ENCODE data around the gene RNASE7. TPM values are rescaled to one million over a fixed set of nuclear protein-coding genes. Genes with fewer than 3 reads are reported as not detected.

The RNASE7 gene
- total RNA-seq, 2 experiments from 2014 or later: not detected

DNA sequence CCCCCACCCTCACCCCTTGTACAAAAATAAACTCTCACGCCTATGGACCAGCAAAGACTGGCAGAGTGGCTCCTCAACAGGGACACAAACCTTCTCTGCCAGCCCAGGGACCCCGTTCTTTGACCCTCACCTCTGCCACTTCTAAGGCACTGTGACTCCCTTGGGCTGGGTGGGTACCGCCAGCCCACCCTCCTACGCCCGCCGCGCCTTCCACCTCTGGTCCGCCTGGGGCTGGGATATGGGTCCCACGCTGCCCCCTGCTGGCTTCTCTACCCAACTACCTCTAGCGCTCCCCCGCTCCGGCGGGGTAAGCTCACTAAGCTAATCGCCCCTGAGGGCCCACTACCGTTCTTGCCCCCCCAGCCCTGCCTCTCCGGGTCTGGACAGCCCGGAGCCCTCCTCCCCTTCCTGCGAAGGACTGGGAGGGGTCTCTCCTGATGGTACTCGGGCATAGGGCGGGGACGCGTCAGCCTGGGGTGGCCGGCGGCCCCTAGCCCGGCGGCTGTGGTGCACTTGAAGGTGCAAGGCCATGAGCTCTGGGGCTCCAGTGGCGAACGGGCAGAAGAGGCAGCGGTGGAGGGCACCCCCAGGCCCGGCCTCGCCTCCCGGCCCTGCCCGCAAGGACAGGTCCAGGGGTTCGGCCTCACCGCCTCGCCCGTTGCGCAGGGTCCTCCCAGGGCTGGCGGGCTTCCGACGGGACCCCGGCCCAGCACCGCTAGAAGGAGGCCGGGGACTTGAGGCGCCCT lies 48.2 kb downstream of the RNASE7 start:
- ATAC-seq (ENCODE audit: poor library complexity) (no peak), DNase-seq (peak in 3 of 14 experiments; percentile 36 to 61 (median 58))
- Mint-ChIP-seq H3K27me3 (no peaks in the 10 kb centered on the region), H3K36me3 (ENCODE audit: low read depth) (peaks cover 12% of the 10 kb centered on the region), H3K9me3 (no peaks in the 10 kb centered on the region), H3K27ac (no peak overlapping the region), H3K4me1 (ENCODE audit: low read depth) (peaks cover 39% of the 10 kb centered on the region), H3K4me3 (no peak overlapping the region)
- no peaks in the 10 kb centered on the region for H3K36me3 ChIP-seq (ENCODE audit: insufficient read depth, low read length)
- no peak overlapping the region for H3K4me3 ChIP-seq (ENCODE audit: low read length)
- intact Hi-C loops (cut with DNase I, micrococcal nuclease): no loop called here
- TF ChIP-seq CTCF (IDR thresholded peaks at IDR 0.05): peak; percentile 24
- no peaks in the 10 kb centered on the region for H3K9me3 ChIP-seq (ENCODE audit: control insufficient read depth in 1 of 2, insufficient read depth in 1 of 2, low read length in 2 of 2)
- H3K4me1 ChIP-seq (ENCODE audit: insufficient read depth, low read length): peaks cover 34% of the 10 kb centered on the region
- POLR2A ChIA-PET: no interaction called here
- no peak overlapping the region for H3K27ac ChIP-seq (ENCODE audit: low read depth in 1 of 2, low read length in 2 of 2)
- CTCF ChIA-PET: interaction anchor here (1.7 to 4.8 kb wide), 3 partner anchors 14 to 23 kb away, joined by 5 to 51 read pairs (median 48); no protein-coding TSS in a partner anchor
- H3K27me3 ChIP-seq (ENCODE audit: control insufficient read depth in 1 of 2, insufficient read depth in 2 of 2, low read length in 2 of 2): no peaks in the 10 kb centered on the region

- CTCF ChIA-PET: interaction anchor here (1.3 to 7.3 kb wide), 8 partner anchors 8 to 76 kb away, joined by 3 to 116 read pairs (median 50); partner anchors contain the start of gene TMEM253
- DNase-seq: peak in 1 of 14 experiments; percentile 20
- no peak overlapping the region for H3K4me3 Mint-ChIP-seq
These were observed 48.9 kb downstream of the RNASE7 start for GRCh38 chr14:21090940-21091663.

More at GRCh38 chr14:21090940-21091663, 48.9 kb downstream of the RNASE7 start:
- Mint-ChIP-seq H3K4me1 (ENCODE audit: low read depth) (peaks cover 36% of the 10 kb centered on the region), H3K27me3 (no peaks in the 10 kb centered on the region), H3K9me3 (no peaks in the 10 kb centered on the region), H3K36me3 (ENCODE audit: low read depth) (peaks cover 12% of the 10 kb centered on the region), H3K27ac (no peak overlapping the region)
- no peaks in the 10 kb centered on the region for H3K9me3 ChIP-seq (ENCODE audit: control insufficient read depth in 1 of 2, insufficient read depth in 1 of 2, low read length in 2 of 2)
- H3K4me1 ChIP-seq (ENCODE audit: insufficient read depth, low read length): peaks cover 34% of the 10 kb centered on the region
- H3K27me3 ChIP-seq (ENCODE audit: control insufficient read depth in 1 of 2, insufficient read depth in 2 of 2, low read length in 2 of 2): no peaks in the 10 kb centered on the region
- TF ChIP-seq CTCF (IDR thresholded peaks at IDR 0.05): no peak
- intact Hi-C loops (cut with DNase I, micrococcal nuclease): no loop called here
- POLR2A ChIA-PET: interaction anchor here (1.4 to 4.6 kb wide), 3 partner anchors 13 to 76 kb away, joined by 6 to 52 read pairs (median 12); no protein-coding TSS in a partner anchor
- H3K36me3 ChIP-seq (ENCODE audit: insufficient read depth, low read length): no peaks in the 10 kb centered on the region
- H3K27ac ChIP-seq (ENCODE audit: low read depth in 1 of 2, low read length in 2 of 2): no peak overlapping the region
- H3K4me3 ChIP-seq (ENCODE audit: low read length): no peak overlapping the region
- ATAC-seq (ENCODE audit: poor library complexity): no peak
